Spleen (tissue), 11 donors: ENCODE measurements around the gene PARN. TPM values are rescaled to one million over a fixed set of nuclear protein-coding genes. Genes with fewer than 3 reads are reported as not detected.

Experiments
- DNase-seq: peaks from one replicate; pipeline ENCODE4 v3.0.0-alpha.2; 2020
- H3K27ac ChIP-seq, 8 donors: fragments of 200-600 bp; sonication (generic) in 7 of 8; 1 replicate in 4 of 8; 2 replicates in 4 of 8; pipeline versions ENCODE4 v1.5.0 to v1.8.0; 2016 to 2021; ENCODE audit warnings: inconsistent platforms in 4 of 8, mild to moderate bottlenecking in 4 of 8, moderate library complexity in 1 of 8
- H3K27me3 ChIP-seq, 7 donors: fragments of 200-600 bp; sonication (generic) in 6 of 7; replicated peaks in 1 of 7; 1 replicate in 4 of 7; 2 replicates in 3 of 7; pipeline versions ENCODE4 v1.5.0 to v1.8.0; 2016 to 2021; ENCODE audit warnings: inconsistent platforms in 3 of 7, mild to moderate bottlenecking in 1 of 7
- H3K36me3 ChIP-seq, 6 donors: fragments of 200-600 bp; sonication (generic) in 5 of 6; 1 replicate in 4 of 6; 2 replicates in 2 of 6; pipeline versions ENCODE4 v1.5.0 to v1.8.0; 2016 to 2021; ENCODE audit warnings: inconsistent platforms in 2 of 6
- H3K4me1 ChIP-seq, 6 donors: fragments of 200-600 bp; sonication (generic) in 5 of 6; 1 replicate in 3 of 6; 2 replicates in 3 of 6; pipeline versions ENCODE4 v1.5.0 to v1.8.0; 2016 to 2021; ENCODE audit warnings: inconsistent platforms in 3 of 6
- H3K4me3 ChIP-seq, 8 donors: fragments of 200-600 bp; sonication (generic) in 7 of 8; 1 replicate in 4 of 8; 2 replicates in 4 of 8; pipeline versions ENCODE4 v1.5.0 to v1.8.0; 2016 to 2021; ENCODE audit warnings: inconsistent platforms in 4 of 8, mild to moderate bottlenecking in 4 of 8, moderate library complexity in 2 of 8
- H3K9me3 ChIP-seq, 8 donors: fragments of 200-600 bp; sonication (generic) in 7 of 8; 1 replicate in 4 of 8; 2 replicates in 4 of 8; pipeline versions ENCODE4 v1.5.0 to v1.8.0; 2016 to 2021; ENCODE audit warnings: inconsistent platforms in 4 of 8
- CTCF ChIP-seq, 11 experiments: fragments of 200-600 bp in 7 of 11; fragments of 450-650 bp in 4 of 11; sonication (generic) in 4 of 11; IDR thresholded peaks in 8 of 11; conservative IDR thresholded peaks in 3 of 11; 1 replicate in 7 of 11; 2 replicates in 4 of 11; pipeline versions ENCODE4 v1.4.0 to v1.8.0; 2016 to 2021; ENCODE audit warnings: antibody characterized with exemption in 11 of 11, inconsistent platforms in 4 of 11, mild to moderate bottlenecking in 1 of 11
- POLR2A ChIP-seq, 3 donors: fragments of 450-650 bp; IDR thresholded peaks; one replicate each; pipeline ENCODE4 v1.5.1; 2017; ENCODE audit warnings: antibody characterized with exemption in 3 of 3, mild to moderate bottlenecking in 1 of 3
- POLR2AphosphoS5 ChIP-seq, 3 donors: sonication (generic); formaldehyde crosslinking; IDR thresholded peaks; one replicate each; pipeline ENCODE4 v1.5.1; 2017; ENCODE audit warnings: antibody characterized with exemption in 3 of 3
- WGBS, 5 donors: extraction: QIAGEN DNeasy Blood & Tissue Kit in 3 of 5; methylation state at CpG; one replicate each; pipeline versions ENCODE4 v1.1.5 to v1.1.7; 2013 to 2018; 5-methylcytosine and 5-hydroxymethylcytosine counted together
- intact Hi-C: fragments of 100-400 bp; cut with DNase I; formaldehyde crosslinking; loops from one replicate; pipeline ENCODE4 v1.15.0; 2023; ENCODE audit warnings: low total_unique reads
- polyA plus RNA-seq, 3 donors: library from polyadenylated mRNA; stranded (reverse); fragments of 200-250 nt; gene quantifications; one replicate each; pipeline ENCODE4 v1.2.1, GENCODE V29; 2013
- total RNA-seq, 7 donors: library from RNA; depleted of rRNA in 3 of 7; stranded (reverse); fragments of >200 nt in 3 of 7; fragmentation: NEBNext Ultra II Directional in 4 of 7; extraction: Animal tissue kit (Norgen Biotek cat#: 25700) in 4 of 7; gene quantifications; one replicate each; pipeline versions ENCODE4 v1.1.0 to v1.2.1, GENCODE V29; 2016 to 2021
- donor health status: healthy with polysubstance abuse.
- donor health status: DM: no; HTN: no; CAD: no; lungs with moderate emphysema.
- donor health status: DM: no; HTN: no; CAD: no.
- donor health status: Bipolar disorder and iron deficiency.
- donor health status: healthy.
- donor health status: DM: no; HTN: no; CAD: no.
- donor health status: DM: yes; HTN: yes; CAD: no.

Gene PARN
- total and polyA plus RNA-seq, 10 donors = 10.3 to 49.0 (median 35.6) TPM

GRCh38 chr16:14496047-14496770 is 133.9 kb downstream of the PARN start:
- Histone ChIP-seq H3K36me3 (peaks cover 0 to 23% (median 0%) of the 10 kb centered on the region in 6 donors), H3K27me3 (no peaks in the 10 kb centered on the region), H3K4me3 (no peak overlapping the region), H3K27ac (peak overlapping the region in 1 of 8 donors; percentile 17), H3K9me3 (no peaks in the 10 kb centered on the region), H3K4me1 (peaks cover 0 to 38% (median 13%) of the 10 kb centered on the region in 6 donors)
- 64 to 80% (median 73%) methylated on average over 7 of the region's 7 CpGs for WGBS, 5 donors
- DNase-seq = no peak
- intact Hi-C loops = no loop called here
- TF ChIP-seq CTCF (IDR thresholded peaks at IDR 0.05 in 8 of 11, conservative IDR thresholded peaks at IDR 0.05 in 3 of 11) (no peak), POLR2A (IDR thresholded peaks at IDR 0.05) (no peak)

GRCh38 chr16:14495213-14496046 is 134.6 kb downstream of the PARN start:
- no peak for TF ChIP-seq POLR2AphosphoS5 (IDR thresholded peaks at IDR 0.05)
- no peak for TF ChIP-seq POLR2A (IDR thresholded peaks at IDR 0.05)
- no peak for TF ChIP-seq CTCF (IDR thresholded peaks at IDR 0.05 in 8 of 11, conservative IDR thresholded peaks at IDR 0.05 in 3 of 11)
- 87 to 89% (median 88%) methylated on average over 18 of the region's 18 CpGs for WGBS, 5 donors
- Histone ChIP-seq H3K4me3 (no peak overlapping the region), H3K36me3 (peaks cover 0 to 23% (median 0%) of the 10 kb centered on the region in 6 donors), H3K9me3 (no peaks in the 10 kb centered on the region), H3K27me3 (no peaks in the 10 kb centered on the region), H3K27ac (peak overlapping the region in 1 of 8 donors; percentile 17), H3K4me1 (peaks cover 0 to 38% (median 13%) of the 10 kb centered on the region in 6 donors)
- intact Hi-C loops = no loop called here
- DNase-seq = no peak

GRCh38 chr16:14494396-14494966 is 135.6 kb downstream of the PARN start:
- H3K4me3 ChIP-seq = no peak overlapping the region
- H3K36me3 ChIP-seq = peaks cover 0 to 23% (median 0%) of the 10 kb centered on the region in 6 donors
- DNase-seq = no peak
- no peaks in the 10 kb centered on the region for H3K9me3 ChIP-seq
- intact Hi-C loops = no loop called here
- 96 to 97% (median 97%) methylated on average over 12 of the region's 12 CpGs for WGBS, 5 donors
- H3K4me1 ChIP-seq = peaks cover 0 to 38% (median 13%) of the 10 kb centered on the region in 6 donors
- no peak for TF ChIP-seq POLR2AphosphoS5 (IDR thresholded peaks at IDR 0.05)
- TF ChIP-seq CTCF (IDR thresholded peaks at IDR 0.05 in 8 of 11, conservative IDR thresholded peaks at IDR 0.05 in 3 of 11) = no peak
- no peak for TF ChIP-seq POLR2A (IDR thresholded peaks at IDR 0.05)
- H3K27me3 ChIP-seq = no peaks in the 10 kb centered on the region
- H3K27ac ChIP-seq = no peak overlapping the region
